Tibial artery (tissue), 4 donors: ENCODE data around the gene EIF4EBP2.

ENCODE experiments used
- DNase-seq, 2 donors: peaks; one replicate each; pipeline ENCODE4 v3.0.0-alpha.2; 2019
- H3K27ac ChIP-seq, 2 donors: fragments of 200-600 bp; sonication (generic) in 1 of 2; 1 replicate in 1 of 2; 2 replicates in 1 of 2; pipeline ENCODE4 v1.5.1; 2018 to 2019; ENCODE audit warnings: mild to moderate bottlenecking in 1 of 2
- H3K27me3 ChIP-seq, 2 donors: fragments of 200-600 bp; sonication (generic) in 1 of 2; one replicate each; pipeline versions ENCODE4 v1.5.1 to v1.6.0; 2016 to 2019
- H3K36me3 ChIP-seq, 3 donors: fragments of 200-600 bp; sonication (generic) in 2 of 3; one replicate each; pipeline ENCODE4 v1.5.1; 2016 to 2019; ENCODE audit warnings: mild to moderate bottlenecking in 2 of 3
- H3K4me1 ChIP-seq, 4 donors: fragments of 200-600 bp; sonication (generic) in 2 of 4; 1 replicate in 3 of 4; 2 replicates in 1 of 4; pipeline ENCODE4 v1.5.1; 2016 to 2019
- H3K4me3 ChIP-seq, 2 donors: fragments of 200-600 bp; sonication (generic) in 1 of 2; 1 replicate in 1 of 2; 2 replicates in 1 of 2; pipeline ENCODE4 v1.5.1; 2018 to 2019; ENCODE audit warnings: mild to moderate bottlenecking in 2 of 2
- H3K9me3 ChIP-seq, 3 donors: fragments of 200-600 bp; sonication (generic) in 1 of 3; one replicate each; pipeline ENCODE4 v1.5.1; 2016 to 2019
- intact Hi-C: fragments of 100-400 bp; cut with DNase I; formaldehyde crosslinking; loops from one replicate; pipeline ENCODE4 v1.15.0; 2023; ENCODE audit warnings: low total_unique reads
- TF ChIP-seq, protein P1 (sequence below), 2 experiments: fragments of 200-600 bp in 1 of 2; fragments of 450-650 bp in 1 of 2; IDR thresholded peaks; one replicate each; pipeline ENCODE4 v1.5.1; 2017 to 2019; ENCODE audit warnings: antibody characterized with exemption in 2 of 2, mild to moderate bottlenecking in 1 of 2, moderate library complexity in 1 of 2

The EIF4EBP2 gene

DNA sequence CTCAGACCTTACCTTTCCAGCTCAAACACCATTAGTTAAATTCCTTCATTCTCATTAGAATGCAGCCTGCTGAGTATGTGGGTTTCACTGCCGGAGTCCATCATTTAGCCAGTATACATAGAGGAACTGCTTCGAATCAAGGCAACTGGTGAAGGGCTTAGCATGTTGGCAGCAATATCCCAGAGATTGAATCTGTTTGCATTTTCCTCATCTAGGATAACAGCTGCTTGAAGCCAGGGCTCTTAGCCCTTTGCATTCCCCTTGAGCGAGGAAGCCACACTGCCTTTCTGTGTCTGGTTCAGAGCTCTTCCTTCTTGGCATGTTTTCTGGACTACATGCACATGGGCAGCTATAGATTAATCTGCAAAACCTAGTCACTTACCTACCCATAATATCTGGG, 22.9 kb downstream of the EIF4EBP2 start:
- Histone ChIP-seq H3K27ac (no peak overlapping the region), H3K36me3 (peaks cover 63 to 80% (median 77%) of the 10 kb centered on the region in 3 donors), H3K4me1 (peaks cover 8 to 25% (median 21%) of the 10 kb centered on the region in 4 donors), H3K27me3 (no peaks in the 10 kb centered on the region), H3K4me3 (no peak overlapping the region), H3K9me3 (no peaks in the 10 kb centered on the region)
- no peak for DNase-seq
- intact Hi-C loops = no loop called here
- TF ChIP-seq, protein P1, sequence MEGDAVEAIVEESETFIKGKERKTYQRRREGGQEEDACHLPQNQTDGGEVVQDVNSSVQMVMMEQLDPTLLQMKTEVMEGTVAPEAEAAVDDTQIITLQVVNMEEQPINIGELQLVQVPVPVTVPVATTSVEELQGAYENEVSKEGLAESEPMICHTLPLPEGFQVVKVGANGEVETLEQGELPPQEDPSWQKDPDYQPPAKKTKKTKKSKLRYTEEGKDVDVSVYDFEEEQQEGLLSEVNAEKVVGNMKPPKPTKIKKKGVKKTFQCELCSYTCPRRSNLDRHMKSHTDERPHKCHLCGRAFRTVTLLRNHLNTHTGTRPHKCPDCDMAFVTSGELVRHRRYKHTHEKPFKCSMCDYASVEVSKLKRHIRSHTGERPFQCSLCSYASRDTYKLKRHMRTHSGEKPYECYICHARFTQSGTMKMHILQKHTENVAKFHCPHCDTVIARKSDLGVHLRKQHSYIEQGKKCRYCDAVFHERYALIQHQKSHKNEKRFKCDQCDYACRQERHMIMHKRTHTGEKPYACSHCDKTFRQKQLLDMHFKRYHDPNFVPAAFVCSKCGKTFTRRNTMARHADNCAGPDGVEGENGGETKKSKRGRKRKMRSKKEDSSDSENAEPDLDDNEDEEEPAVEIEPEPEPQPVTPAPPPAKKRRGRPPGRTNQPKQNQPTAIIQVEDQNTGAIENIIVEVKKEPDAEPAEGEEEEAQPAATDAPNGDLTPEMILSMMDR (IDR thresholded peaks at IDR 0.05) = no peak

DNA sequence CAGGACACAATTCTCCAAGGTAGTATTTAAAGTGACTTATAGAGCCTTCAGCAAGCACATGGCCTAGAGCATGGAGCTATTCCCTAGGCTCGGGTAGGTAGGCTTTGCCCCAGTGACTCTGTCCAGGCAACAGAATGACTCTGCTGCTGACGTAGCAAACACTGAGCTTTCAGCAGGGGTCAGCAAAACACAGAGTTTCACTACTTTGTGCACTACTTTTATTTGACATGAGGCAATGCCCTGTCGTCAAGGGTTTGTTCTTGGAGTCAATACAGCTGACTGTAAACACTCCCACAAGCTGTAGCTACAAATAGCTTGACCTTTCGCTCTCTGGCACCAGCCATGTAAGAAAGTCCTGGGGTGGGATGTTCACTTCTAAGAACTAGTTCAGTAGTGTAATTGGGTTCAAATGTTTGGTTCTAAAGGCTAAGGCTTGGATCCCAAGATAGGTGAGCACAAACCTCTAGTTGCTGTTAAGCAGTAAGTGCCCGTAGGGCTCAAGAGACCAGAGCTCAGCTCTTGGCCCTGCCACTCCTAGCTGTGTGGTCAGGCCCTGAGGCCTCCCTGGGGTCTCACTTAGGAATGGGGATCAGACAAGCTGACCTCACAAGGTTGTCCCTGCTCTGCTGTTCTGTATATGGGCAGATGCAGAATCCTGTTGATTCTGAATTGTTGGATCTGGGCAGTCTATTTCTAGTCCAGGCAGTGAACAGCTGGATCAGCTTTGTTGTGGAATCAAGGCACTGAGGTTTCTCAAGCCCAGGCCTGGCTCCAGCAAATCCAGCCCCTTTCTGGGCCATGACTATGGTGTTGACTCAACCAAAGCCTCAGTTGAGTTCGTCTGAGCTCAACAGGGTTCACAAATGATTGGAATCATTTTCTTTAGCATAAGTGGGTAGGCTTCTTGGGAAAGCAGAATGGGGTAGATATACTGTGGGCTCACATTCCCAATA, 26.8 kb downstream of the EIF4EBP2 start:
- peak; percentile 87 to 92 for DNase-seq
- no peaks in the 10 kb centered on the region for H3K27me3 ChIP-seq
- intact Hi-C loops = no loop called here
- no peak overlapping the region for H3K4me3 ChIP-seq
- H3K36me3 ChIP-seq = peaks cover 24 to 44% (median 41%) of the 10 kb centered on the region in 3 donors
- H3K27ac ChIP-seq = peak overlapping the region; percentile 80 to 82
- peaks cover 8 to 58% (median 35%) of the 10 kb centered on the region in 4 donors for H3K4me1 ChIP-seq
- TF ChIP-seq, protein P1 (IDR thresholded peaks at IDR 0.05) = peak in 1 of 2 experiments; percentile 20
- no peaks in the 10 kb centered on the region for H3K9me3 ChIP-seq

DNA sequence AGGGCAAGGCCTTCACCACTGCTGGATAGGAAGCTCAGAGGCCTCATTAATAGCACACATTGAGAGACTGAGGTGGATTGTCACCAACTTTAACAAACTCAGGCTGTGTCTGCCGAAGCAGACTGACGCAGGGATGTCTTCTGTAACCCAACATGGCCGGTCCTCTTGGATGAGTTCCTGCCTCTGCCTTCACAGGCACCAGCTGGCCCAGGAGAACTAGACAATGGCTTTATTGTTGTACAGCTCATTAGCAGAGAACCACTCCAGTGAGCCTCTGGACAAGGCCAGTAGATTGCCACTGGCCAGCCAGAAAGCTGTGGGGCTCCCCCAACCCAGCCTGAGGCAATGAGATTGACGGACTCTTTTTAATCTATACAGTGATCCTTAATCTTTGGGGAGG, 28.2 kb downstream of the EIF4EBP2 start:
- H3K36me3 ChIP-seq = peaks cover 10 to 32% (median 27%) of the 10 kb centered on the region in 3 donors
- DNase-seq = no peak
- peaks cover 8 to 58% (median 35%) of the 10 kb centered on the region in 4 donors for H3K4me1 ChIP-seq
- TF ChIP-seq, protein P1 (IDR thresholded peaks at IDR 0.05) = no peak
- no peaks in the 10 kb centered on the region for H3K27me3 ChIP-seq
- H3K9me3 ChIP-seq = no peaks in the 10 kb centered on the region
- intact Hi-C loops = no loop called here
- H3K4me3 ChIP-seq = no peak overlapping the region
- H3K27ac ChIP-seq = peak overlapping the region; percentile 80 to 82

DNA sequence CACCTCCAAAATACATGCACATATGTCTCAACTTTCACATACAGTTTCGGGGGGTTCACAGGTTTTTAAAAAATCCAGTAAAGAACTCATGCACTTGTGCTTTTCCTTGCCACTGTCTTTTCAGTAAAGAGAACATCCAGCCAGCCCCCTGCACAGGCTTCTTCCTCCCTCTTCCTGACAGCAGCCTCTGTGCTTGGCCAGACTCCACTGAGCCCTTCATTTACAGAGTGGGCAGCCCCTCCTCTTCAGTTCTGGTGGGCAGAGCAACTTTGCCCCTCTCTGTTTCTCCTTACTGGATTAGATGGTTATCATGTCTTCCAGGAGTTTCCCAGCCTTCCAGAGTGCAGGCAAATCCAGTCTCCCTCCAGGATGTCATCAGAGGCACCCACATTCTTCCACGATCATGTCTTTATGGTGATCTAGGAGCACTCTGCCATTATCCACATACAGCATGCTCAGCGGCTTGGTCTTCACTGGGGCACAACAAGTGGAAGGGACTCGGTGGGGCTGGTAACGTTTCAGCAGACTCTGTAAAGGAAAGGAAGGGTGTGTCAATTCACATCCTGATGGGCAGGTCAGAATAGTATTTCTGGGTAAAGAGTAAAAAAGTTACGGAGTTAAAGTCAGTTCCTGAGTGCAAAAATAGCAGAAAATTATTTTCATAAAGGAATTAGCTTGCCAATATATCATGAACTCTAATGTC, 28.8 kb downstream of the EIF4EBP2 start:
- DNase-seq = no peak
- intact Hi-C loops = no loop called here
- Histone ChIP-seq H3K4me3 (no peak overlapping the region), H3K27ac (peak overlapping the region; percentile 80 to 82), H3K4me1 (peaks cover 8 to 58% (median 35%) of the 10 kb centered on the region in 4 donors), H3K36me3 (peaks cover 9 to 28% (median 21%) of the 10 kb centered on the region in 3 donors), H3K9me3 (no peaks in the 10 kb centered on the region), H3K27me3 (no peaks in the 10 kb centered on the region)
- TF ChIP-seq, protein P1 (IDR thresholded peaks at IDR 0.05) = no peak

DNA sequence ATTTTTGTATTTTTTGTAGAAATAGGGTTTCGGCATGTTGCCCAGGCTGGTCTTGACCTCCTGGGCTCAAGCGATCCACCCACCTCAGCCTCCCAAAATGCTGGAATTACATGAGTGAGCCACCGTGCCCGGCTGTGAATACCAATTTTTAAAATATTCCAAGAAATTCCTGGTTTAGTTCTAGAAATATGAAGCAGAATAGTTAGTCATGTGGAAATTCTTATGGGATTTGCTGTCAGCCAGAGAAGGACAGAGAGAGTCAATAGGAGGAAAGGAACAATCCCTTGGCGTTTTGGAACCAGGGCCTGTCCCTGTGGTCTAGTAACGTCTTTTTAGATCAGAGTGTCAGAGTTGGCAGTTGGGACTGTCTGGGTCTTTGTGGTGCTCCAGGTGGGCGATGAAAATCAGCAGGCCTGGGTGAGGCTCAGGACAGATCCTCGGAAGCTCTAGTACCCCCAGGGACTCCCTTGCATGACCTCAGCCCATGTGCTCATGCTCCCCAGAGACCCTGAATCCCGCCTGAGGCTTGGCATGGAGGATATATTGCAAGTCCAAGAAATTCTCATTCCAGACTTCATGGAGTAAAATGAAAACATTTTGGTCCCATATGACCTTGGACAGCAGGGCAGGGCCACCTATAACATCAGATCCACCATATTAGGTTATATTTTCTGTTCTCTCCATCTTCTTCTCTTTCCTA, 29.8 kb downstream of the EIF4EBP2 start:
- Histone ChIP-seq H3K36me3 (peaks cover 2 to 18% (median 11%) of the 10 kb centered on the region in 3 donors), H3K4me1 (peaks cover 8 to 58% (median 35%) of the 10 kb centered on the region in 4 donors), H3K4me3 (no peak overlapping the region), H3K27me3 (no peaks in the 10 kb centered on the region), H3K9me3 (no peaks in the 10 kb centered on the region), H3K27ac (peak overlapping the region; percentile 80 to 82)
- TF ChIP-seq, protein P1 (IDR thresholded peaks at IDR 0.05) = no peak
- intact Hi-C loops = no loop called here
- peak in 1 of 2 donors; percentile 80 for DNase-seq
